ENCODE data around the gene NAIF1. TPM values are rescaled to one million over a fixed set of nuclear protein-coding genes. Genes with fewer than 3 reads are reported as not detected.

The NAIF1 gene
- total RNA-seq, 1 experiment from 2014 or later, result 11.0 TPM

GRCh38 chr9:128015696-128016095 is 51.4 kb downstream of the NAIF1 start:
- no peaks in the 10 kb centered on the region for H3K27me3 ChIP-seq (ENCODE audit: insufficient read depth, low read length)
- H3K4me3 ChIP-seq (replicated peaks in 1 of 2; ENCODE audit: low read depth in 1 of 2, low read length in 2 of 2), result no peak overlapping the region
- TF ChIP-seq SRF (IDR thresholded peaks at IDR 0.05; ENCODE audit: low read depth) (no peak), ZBTB33 (IDR thresholded peaks at IDR 0.05; ENCODE audit: extremely low read depth, insufficient replicate concordance, low read length) (no peak), MAX (IDR thresholded peaks at IDR 0.05) (no peak), ZNF274 (IDR thresholded peaks at IDR 0.05; ENCODE audit: low read depth, low read length) (no peak), ATF3 (IDR thresholded peaks at IDR 0.05) (no peak), JUND (IDR thresholded peaks at IDR 0.05) (no peak)
- H3K79me2 ChIP-seq (ENCODE audit: insufficient read depth, low read length), result no peaks in the 10 kb centered on the region
- H3K4me1 ChIP-seq (ENCODE audit: control insufficient read depth in 1 of 2, insufficient read depth in 2 of 2, low read length in 2 of 2), result peaks cover 2 to 7% of the 10 kb centered on the region in 2 experiments; a peak in 2 of 4 replicates
- POLR2A ChIA-PET, result no interaction called here
- RAD21 ChIA-PET (ENCODE audit: low non-redundant PET in 1 of 2, low total read pairs in 2 of 2, uncharacterized antibody in 2 of 2, unreplicated experiment in 2 of 2), result no interaction called here
- intact Hi-C loops (cut with micrococcal nuclease), result no loop called here
- ATAC-seq (no peak), DNase-seq (ENCODE audit: low read depth, low spot score) (no peak)
- H3K4me2 ChIP-seq (ENCODE audit: low read length), result no peak overlapping the region
- H3K9me2 ChIP-seq (ENCODE audit: insufficient read depth), result no peaks in the 10 kb centered on the region
- no peak overlapping the region for H3K27ac ChIP-seq (ENCODE audit: low read depth, low read length)
- BruUV-seq (replicated peaks), result no TSS peak
- H3K9me3 ChIP-seq (ENCODE audit: control insufficient read depth in 1 of 2, insufficient read depth in 1 of 2, low read depth in 1 of 2, low read length in 2 of 2), result no peaks in the 10 kb centered on the region
- H4K20me1 ChIP-seq (ENCODE audit: insufficient read depth), result no peaks in the 10 kb centered on the region
- no peak overlapping the region for H3K9ac ChIP-seq (ENCODE audit: low read length)
- no peak overlapping the region for H2AFZ ChIP-seq (ENCODE audit: low read depth, low read length, poor library complexity, severe bottlenecking)
- H3K36me3 ChIP-seq (ENCODE audit: control insufficient read depth in 1 of 2, insufficient read depth in 2 of 2, low read length in 2 of 2), result no peaks in the 10 kb centered on the region
- CTCF ChIA-PET, result no interaction called here

Other genes starting within 250 kb of the NAIF1 start
- gene ENG, start 212.7 kb downstream of the NAIF1 start, total RNA-seq (2021; ENCODE audit: unreplicated experiment), result 0.76 TPM
- gene AK1, start 189.6 kb downstream of the NAIF1 start, total RNA-seq (2021; ENCODE audit: unreplicated experiment), result 61.1 TPM
- 24.5 TPM for gene ST6GALNAC6, start 167.7 kb downstream of the NAIF1 start, total RNA-seq (2021; ENCODE audit: unreplicated experiment)
- 49.4 TPM for gene ST6GALNAC4, start 150.3 kb downstream of the NAIF1 start, total RNA-seq (2021; ENCODE audit: unreplicated experiment)
- 37.6 TPM for gene PIP5KL1, start 136.5 kb downstream of the NAIF1 start, total RNA-seq (2021; ENCODE audit: unreplicated experiment)
- gene DPM2, start 129.5 kb downstream of the NAIF1 start, total RNA-seq (2021; ENCODE audit: unreplicated experiment), result 54.6 TPM
- 44.2 TPM for gene EEIG1, start 86.3 kb downstream of the NAIF1 start, total RNA-seq (2021; ENCODE audit: unreplicated experiment)
- 15.3 TPM for gene SLC25A25, start 912 bp upstream of the NAIF1 start, total RNA-seq (2021; ENCODE audit: unreplicated experiment)
- 148 TPM for gene PTGES2, start 60.4 kb upstream of the NAIF1 start, total RNA-seq (2021; ENCODE audit: unreplicated experiment)
- gene LCN2, start 82.1 kb upstream of the NAIF1 start, total RNA-seq (2021; ENCODE audit: unreplicated experiment), result 9.2 TPM
- 119 TPM for gene BBLN, start 92.9 kb upstream of the NAIF1 start, total RNA-seq (2021; ENCODE audit: unreplicated experiment)
- gene CIZ1, start 124.3 kb upstream of the NAIF1 start, total RNA-seq (2021; ENCODE audit: unreplicated experiment), result 144 TPM
- gene DNM1, start 136.1 kb upstream of the NAIF1 start, total RNA-seq (2021; ENCODE audit: unreplicated experiment), result 12.0 TPM
- 67.0 TPM for gene GOLGA2, start 208.7 kb upstream of the NAIF1 start, total RNA-seq (2021; ENCODE audit: unreplicated experiment)
- gene SWI5, start 209.0 kb upstream of the NAIF1 start, total RNA-seq (2021; ENCODE audit: unreplicated experiment), result 22.4 TPM

Measured in HCT116 (cell line).